Hindlimb muscle (tissue), 1 donor: Measurements from ENCODE around the gene SFTA2. TPM values are rescaled to one million over a fixed set of nuclear protein-coding genes. Genes with fewer than 3 reads are reported as not detected.
"Not testable (repeated sequence)": the region's sequence is repeated elsewhere in the genome, so short reads cannot be mapped to it uniquely, and the experiment has no call there.

Experiments
- DNase-seq: peaks from one replicate; pipeline ENCODE4 v3.0.0-alpha.2; 2013
- polyA plus RNA-seq: library from polyadenylated mRNA; unstranded; fragments of 120-200 nt; gene quantifications from one replicate; pipeline ENCODE4 v1.2.1, GENCODE V29; 2013; ENCODE audit not compliant: insufficient read length

Gene SFTA2
- not detected for polyA plus RNA-seq

- no peak for DNase-seq
Observed at GRCh38 chr6:30931969-30932645, at the start of gene SFTA2. Gene SFTA2, minus strand, starts transcription at chr6:30932170. Its CDS starts 74 bp downstream, at chr6:30932096.

- DNase-seq = no peak
Observed at GRCh38 chr6:30979690-30980089, 47.7 kb upstream of the SFTA2 start.

- no peak for DNase-seq
Observed at GRCh38 chr6:30979141-30979540, 47.2 kb upstream of the SFTA2 start.

- DNase-seq = no peak
Observed at GRCh38 chr6:30974490-30975252, 42.7 kb upstream of the SFTA2 start.

GRCh38 chr6:30972816-30973215 lies 40.8 kb upstream of the SFTA2 start:
- no peak for DNase-seq

GRCh38 chr6:30970946-30971345 lies 39.0 kb upstream of the SFTA2 start:
- no peak for DNase-seq

GRCh38 chr6:30969171-30969570 lies 37.2 kb upstream of the SFTA2 start:
- DNase-seq = not testable (repeated sequence)

GRCh38 chr6:30966154-30966553 lies 34.2 kb upstream of the SFTA2 start:
- no peak for DNase-seq

- no peak for DNase-seq
Observed at GRCh38 chr6:30965140-30965601, 33.2 kb upstream of the SFTA2 start.

- no peak for DNase-seq
Observed at GRCh38 chr6:30964075-30964474, 32.1 kb upstream of the SFTA2 start.

GRCh38 chr6:30963641-30964040 lies 31.7 kb upstream of the SFTA2 start:
- DNase-seq = no peak

- no peak for DNase-seq
Observed at GRCh38 chr6:30962716-30963115, 30.7 kb upstream of the SFTA2 start.

GRCh38 chr6:30960907-30961673 lies 29.1 kb upstream of the SFTA2 start:
- DNase-seq = no peak

- DNase-seq = no peak
Observed at GRCh38 chr6:30957716-30958115, 25.7 kb upstream of the SFTA2 start.

- peak; percentile 46 for DNase-seq
Observed at GRCh38 chr6:30955367-30956042, 23.5 kb upstream of the SFTA2 start.

- no peak for DNase-seq
Observed at GRCh38 chr6:30954631-30955366, 22.8 kb upstream of the SFTA2 start.

GRCh38 chr6:30951907-30952469 lies 20.0 kb upstream of the SFTA2 start:
- DNase-seq = no peak

GRCh38 chr6:30948811-30949210 lies 16.8 kb upstream of the SFTA2 start:
- DNase-seq = no peak

GRCh38 chr6:30947231-30947630 lies 15.3 kb upstream of the SFTA2 start:
- DNase-seq = no peak

- no peak for DNase-seq
Observed at GRCh38 chr6:30945281-30945680, 13.3 kb upstream of the SFTA2 start.

GRCh38 chr6:30944051-30944450 lies 12.1 kb upstream of the SFTA2 start:
- no peak for DNase-seq
